ENCODE results near the gene TSPO2.

The TSPO2 gene

GRCh38 chr6:41027799-41028560, 14.3 kb upstream of the TSPO2 start:
- peak; percentile 72 for DNase-seq (ENCODE audit: low spot score)

GRCh38 chr6:41028561-41029412, 13.5 kb upstream of the TSPO2 start:
- DNase-seq (ENCODE audit: low spot score), result no peak

GRCh38 chr6:41032830-41033229, 9.4 kb upstream of the TSPO2 start:
- DNase-seq (ENCODE audit: low spot score), result no peak

GRCh38 chr6:41033776-41034175, 8.5 kb upstream of the TSPO2 start:
- no peak for DNase-seq (ENCODE audit: low spot score)

GRCh38 chr6:41036186-41036585, 6.1 kb upstream of the TSPO2 start:
- DNase-seq (ENCODE audit: low spot score), result no peak

- no peak for DNase-seq (ENCODE audit: low spot score)
Measured at GRCh38 chr6:41036601-41037000, 5.7 kb upstream of the TSPO2 start.

GRCh38 chr6:41037107-41037900, 5.0 kb upstream of the TSPO2 start:
- DNase-seq (ENCODE audit: low spot score), result no peak

DNA sequence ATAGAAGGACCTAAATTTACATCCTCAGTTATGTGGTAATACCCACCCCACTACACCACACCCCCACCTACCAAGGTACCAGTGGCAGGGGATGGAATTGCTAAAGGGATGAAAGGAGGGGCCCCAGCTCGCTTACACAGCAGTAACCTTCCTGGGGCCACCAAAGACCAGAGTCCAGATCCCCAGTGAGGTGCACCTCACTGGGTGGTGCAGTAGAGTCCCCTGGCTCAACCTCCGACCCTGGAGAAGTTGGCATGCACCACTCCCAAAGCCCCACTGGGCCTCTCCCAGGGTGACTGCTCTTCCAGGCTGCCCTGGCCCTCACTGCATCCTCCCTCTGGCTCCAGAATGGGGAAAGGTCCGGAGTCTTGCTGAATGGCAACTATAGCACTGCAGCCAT, 4.1 kb upstream of the TSPO2 start:
- DNase-seq (ENCODE audit: low spot score), result no peak

DNA sequence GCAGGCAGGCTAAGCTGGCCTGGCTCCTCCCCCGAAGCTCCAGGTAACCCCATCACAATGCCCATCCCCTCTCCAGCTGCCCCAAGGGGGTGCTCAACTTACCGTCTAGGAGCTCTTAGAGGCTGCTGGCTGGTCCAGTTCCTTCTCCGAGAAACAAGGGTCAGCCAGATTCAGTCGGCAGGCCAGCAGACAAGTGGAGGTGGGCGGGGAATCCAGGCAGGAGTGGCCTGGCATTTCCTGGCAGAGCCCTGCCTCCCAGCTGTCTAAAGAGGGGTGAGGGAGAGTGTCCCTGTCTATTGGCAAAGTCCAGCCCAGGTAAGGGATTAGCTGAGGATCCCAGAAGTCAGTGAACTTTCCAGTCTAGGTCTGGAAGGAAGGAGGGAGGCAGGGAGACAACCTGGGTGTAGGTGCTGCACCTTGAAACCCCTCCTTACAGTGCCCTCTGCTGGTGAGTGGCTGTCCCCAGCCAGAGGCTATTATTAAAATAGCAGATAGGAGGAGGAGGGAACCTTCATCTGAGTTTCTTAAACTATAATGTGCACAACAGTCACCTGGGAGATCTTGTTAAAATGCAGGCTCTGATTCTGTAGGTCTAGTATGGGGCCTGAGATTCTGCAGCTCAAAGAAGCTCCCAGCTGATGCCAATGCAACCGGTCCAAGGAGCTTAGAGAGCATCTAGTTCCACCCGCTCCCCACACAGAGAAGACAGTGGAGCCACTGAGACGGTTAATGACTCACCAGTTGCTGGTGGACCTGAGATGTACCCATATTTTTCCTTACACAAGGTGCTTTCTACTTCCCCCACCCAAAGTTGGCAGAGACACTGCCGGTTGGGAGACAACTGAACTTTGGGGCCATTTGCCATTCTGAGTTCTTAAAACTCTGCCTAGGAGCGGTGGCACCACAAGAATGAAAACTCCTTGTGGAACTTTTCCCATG, 2.9 kb upstream of the TSPO2 start, which contains the start of gene UNC5CL:
UNC5CL (minus strand) TSS at position 162 of the 939 bp plus-strand sequence. CDS start 4,147 bp downstream, outside the sequence.
- peak; percentile 71 for DNase-seq (ENCODE audit: low spot score)

- peak; percentile 67 for DNase-seq (ENCODE audit: low spot score)
Measured at GRCh38 chr6:41040101-41040939, 1.9 kb upstream of the TSPO2 start.

- no peak for DNase-seq (ENCODE audit: low spot score)
Measured at GRCh38 chr6:41040940-41041536, 1.2 kb upstream of the TSPO2 start.

DNA sequence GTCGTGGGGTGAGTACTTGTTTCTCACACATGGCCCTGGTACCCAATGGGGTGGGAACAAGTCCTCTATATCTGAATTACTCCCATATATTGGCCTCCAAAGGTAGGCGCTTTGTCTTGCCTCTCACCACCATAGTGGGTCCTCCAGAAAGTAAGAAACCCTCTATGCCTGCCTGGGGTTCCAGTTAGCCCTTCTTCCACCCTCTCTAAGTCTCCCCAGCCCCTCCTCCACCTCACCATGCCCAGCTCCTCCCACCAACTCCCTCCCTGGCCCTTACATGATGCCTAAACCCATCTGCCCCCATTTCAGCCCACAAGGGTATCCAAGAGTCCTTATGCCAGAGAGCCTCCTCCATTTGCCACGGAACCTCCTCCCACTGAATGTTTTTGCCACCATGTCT, 884 bp downstream of the TSPO2 start:
- DNase-seq (ENCODE audit: low spot score), result no peak

GRCh38 chr6:41045664-41046063, 3.4 kb downstream of the TSPO2 start:
- DNase-seq (ENCODE audit: low spot score), result no peak

GRCh38 chr6:41046084-41046483, 3.8 kb downstream of the TSPO2 start:
- no peak for DNase-seq (ENCODE audit: low spot score)

GRCh38 chr6:41047306-41047705, 5.0 kb downstream of the TSPO2 start:
- no peak for DNase-seq (ENCODE audit: low spot score)

- DNase-seq (ENCODE audit: low spot score), result no peak
Measured at GRCh38 chr6:41047745-41048732, 5.8 kb downstream of the TSPO2 start.

GRCh38 chr6:41049521-41049920, 7.3 kb downstream of the TSPO2 start:
- DNase-seq (ENCODE audit: low spot score), result no peak

DNA sequence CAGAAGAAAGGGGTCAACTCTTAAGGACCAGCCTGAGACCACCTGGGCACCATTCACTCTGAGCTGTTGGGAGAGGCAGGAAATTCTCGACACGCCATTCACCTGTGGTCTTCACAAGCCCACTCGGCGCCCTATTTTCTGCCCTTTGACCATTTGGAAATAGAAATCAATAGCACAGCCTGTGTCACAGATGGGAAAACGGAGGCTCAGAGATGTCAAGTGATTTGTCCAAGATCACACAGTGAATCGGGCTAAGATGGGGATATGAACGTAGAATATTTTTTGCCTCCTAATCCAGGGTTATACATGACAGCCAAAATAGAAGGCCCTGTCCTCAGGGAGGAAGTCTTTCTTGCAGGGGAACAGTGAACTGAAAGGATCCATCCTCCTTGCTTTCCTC, 7.7 kb downstream of the TSPO2 start:
- DNase-seq (ENCODE audit: low spot score), result no peak

GRCh38 chr6:41050536-41050935, 8.3 kb downstream of the TSPO2 start:
- DNase-seq (ENCODE audit: low spot score), result no peak
